Measurements from ENCODE around the gene SSBP3. TPM values are rescaled to one million over a fixed set of nuclear protein-coding genes. Genes with fewer than 3 reads are reported as not detected.

Gene SSBP3
- total RNA-seq, 1 experiment from 2014 or later: 115 TPM

DNA sequence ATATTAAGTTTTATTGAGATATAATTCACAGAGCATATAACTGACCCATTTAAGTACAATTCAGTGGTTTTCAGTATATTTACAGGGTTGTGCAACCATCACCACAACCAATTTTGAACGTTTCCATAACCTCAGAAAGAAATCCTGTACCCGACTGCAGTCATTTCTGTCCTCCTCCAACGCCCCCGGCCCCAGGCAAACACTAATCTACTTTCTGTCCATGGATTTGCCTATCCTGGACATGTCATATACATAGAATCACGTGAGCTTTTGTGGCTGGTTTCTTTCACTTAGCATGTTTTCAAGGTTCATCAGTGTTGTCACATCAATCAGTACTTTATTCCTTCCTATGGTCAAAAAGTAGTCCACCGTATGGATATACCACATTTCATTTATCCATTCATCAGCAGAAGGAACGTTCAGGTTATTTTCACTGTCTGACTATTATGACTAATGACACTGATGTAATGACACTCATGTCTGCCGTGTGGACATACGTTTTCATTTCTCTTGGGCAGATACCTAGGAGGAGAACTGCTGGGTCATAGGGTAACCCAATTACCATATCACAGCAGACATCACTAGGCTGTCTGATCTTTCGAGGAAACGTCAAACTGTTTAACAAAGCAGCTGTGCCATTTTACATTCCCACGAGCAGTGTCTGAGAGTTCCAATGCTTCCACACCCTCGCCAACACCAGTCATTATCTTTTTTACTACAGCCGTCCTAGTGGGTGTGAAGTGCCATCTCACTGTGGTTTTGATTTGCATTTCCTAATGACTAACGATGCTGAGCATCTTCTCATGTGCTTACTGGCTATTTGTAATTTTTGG lies 175.5 kb downstream of the SSBP3 start:
- H3K27ac Mint-ChIP-seq: no peak overlapping the region
- H3K4me3 Mint-ChIP-seq: no peak overlapping the region
- H3K36me3 Mint-ChIP-seq: peaks cover 32% of the 10 kb centered on the region
- ATAC-seq (no peak), DNase-seq (ENCODE audit: low spot score) (no peak)
- peaks cover 8% of the 10 kb centered on the region for H3K4me1 Mint-ChIP-seq
- CTCF ChIA-PET: interaction anchor here (0.8 kb wide), 1 partner anchor 49 kb away, joined by 3 read pairs; no protein-coding TSS in a partner anchor
- POLR2A ChIA-PET: no interaction called here
- no peaks in the 10 kb centered on the region for H3K27me3 Mint-ChIP-seq (ENCODE audit: low read depth)
- TF ChIP-seq, protein P1, sequence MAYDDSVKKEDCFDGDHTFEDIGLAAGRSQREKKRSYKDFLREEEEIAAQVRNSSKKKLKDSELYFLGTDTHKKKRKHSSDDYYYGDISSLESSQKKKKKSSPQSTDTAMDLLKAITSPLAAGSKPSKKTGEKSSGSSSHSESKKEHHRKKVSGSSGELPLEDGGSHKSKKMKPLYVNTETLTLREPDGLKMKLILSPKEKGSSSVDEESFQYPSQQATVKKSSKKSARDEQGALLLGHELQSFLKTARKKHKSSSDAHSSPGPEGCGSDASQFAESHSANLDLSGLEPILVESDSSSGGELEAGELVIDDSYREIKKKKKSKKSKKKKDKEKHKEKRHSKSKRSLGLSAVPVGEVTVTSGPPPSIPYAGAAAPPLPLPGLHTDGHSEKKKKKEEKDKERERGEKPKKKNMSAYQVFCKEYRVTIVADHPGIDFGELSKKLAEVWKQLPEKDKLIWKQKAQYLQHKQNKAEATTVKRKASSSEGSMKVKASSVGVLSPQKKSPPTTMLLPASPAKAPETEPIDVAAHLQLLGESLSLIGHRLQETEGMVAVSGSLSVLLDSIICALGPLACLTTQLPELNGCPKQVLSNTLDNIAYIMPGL (CRISPR knock-in tag; IDR thresholded peaks at IDR 0.05): no peak
- TF ChIP-seq, protein P2, sequence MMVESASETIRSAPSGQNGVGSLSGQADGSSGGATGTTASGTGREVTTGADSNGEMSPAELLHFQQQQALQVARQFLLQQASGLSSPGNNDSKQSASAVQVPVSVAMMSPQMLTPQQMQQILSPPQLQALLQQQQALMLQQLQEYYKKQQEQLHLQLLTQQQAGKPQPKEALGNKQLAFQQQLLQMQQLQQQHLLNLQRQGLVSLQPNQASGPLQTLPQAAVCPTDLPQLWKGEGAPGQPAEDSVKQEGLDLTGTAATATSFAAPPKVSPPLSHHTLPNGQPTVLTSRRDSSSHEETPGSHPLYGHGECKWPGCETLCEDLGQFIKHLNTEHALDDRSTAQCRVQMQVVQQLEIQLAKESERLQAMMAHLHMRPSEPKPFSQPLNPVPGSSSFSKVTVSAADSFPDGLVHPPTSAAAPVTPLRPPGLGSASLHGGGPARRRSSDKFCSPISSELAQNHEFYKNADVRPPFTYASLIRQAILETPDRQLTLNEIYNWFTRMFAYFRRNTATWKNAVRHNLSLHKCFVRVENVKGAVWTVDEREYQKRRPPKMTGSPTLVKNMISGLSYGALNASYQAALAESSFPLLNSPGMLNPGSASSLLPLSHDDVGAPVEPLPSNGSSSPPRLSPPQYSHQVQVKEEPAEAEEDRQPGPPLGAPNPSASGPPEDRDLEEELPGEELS (CRISPR knock-in tag; IDR thresholded peaks at IDR 0.05): no peak
- no peak for TF ChIP-seq SOX15 (CRISPR knock-in tag; IDR thresholded peaks at IDR 0.05)
- TF ChIP-seq TEAD4 (CRISPR knock-in tag; IDR thresholded peaks at IDR 0.05): no peak
- TF ChIP-seq, protein P3, sequence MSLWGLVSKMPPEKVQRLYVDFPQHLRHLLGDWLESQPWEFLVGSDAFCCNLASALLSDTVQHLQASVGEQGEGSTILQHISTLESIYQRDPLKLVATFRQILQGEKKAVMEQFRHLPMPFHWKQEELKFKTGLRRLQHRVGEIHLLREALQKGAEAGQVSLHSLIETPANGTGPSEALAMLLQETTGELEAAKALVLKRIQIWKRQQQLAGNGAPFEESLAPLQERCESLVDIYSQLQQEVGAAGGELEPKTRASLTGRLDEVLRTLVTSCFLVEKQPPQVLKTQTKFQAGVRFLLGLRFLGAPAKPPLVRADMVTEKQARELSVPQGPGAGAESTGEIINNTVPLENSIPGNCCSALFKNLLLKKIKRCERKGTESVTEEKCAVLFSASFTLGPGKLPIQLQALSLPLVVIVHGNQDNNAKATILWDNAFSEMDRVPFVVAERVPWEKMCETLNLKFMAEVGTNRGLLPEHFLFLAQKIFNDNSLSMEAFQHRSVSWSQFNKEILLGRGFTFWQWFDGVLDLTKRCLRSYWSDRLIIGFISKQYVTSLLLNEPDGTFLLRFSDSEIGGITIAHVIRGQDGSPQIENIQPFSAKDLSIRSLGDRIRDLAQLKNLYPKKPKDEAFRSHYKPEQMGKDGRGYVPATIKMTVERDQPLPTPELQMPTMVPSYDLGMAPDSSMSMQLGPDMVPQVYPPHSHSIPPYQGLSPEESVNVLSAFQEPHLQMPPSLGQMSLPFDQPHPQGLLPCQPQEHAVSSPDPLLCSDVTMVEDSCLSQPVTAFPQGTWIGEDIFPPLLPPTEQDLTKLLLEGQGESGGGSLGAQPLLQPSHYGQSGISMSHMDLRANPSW (CRISPR knock-in tag; conservative IDR thresholded peaks at IDR 0.05; ENCODE audit: low read depth): no peak
- TF ChIP-seq, protein P4, sequence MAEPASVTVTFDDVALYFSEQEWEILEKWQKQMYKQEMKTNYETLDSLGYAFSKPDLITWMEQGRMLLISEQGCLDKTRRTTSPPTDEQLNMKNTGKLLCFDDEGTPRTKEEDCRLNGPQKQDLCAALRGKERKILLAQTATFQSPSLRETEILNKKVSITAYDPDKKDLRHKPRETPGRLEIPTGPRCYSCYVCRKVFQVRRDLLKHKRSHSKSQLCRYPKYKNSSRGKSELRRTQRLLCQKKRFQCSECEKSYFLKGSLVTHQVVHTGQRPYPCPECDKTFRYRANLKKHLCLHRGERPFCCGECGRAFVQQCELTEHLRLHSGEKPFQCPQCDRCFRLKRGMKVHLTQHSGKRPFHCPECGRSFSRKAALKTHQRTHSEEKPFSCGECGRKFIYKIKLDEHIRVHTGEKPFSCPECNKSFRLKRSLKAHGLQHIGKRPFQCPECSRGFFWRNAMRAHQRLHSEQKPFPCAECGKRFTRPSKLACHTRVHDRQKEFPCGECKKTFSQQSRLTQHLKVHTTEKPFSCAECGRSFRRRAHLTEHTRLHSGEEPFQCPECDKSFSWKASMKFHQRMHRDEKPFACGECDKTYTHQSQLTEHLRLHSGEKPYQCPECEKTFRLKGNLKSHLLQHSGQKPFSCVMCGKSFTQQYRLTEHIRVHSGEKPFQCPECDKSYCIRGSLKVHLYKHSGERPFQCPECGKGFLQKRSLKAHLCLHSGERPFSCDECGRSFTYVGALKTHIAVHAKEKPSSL (CRISPR knock-in tag; conservative IDR thresholded peaks at IDR 0.05): no peak
- no peak for TF ChIP-seq ZNF671 (CRISPR knock-in tag; IDR thresholded peaks at IDR 0.05)
- no peak for TF ChIP-seq JAZF1 (CRISPR knock-in tag; IDR thresholded peaks at IDR 0.05)
- H3K9me3 Mint-ChIP-seq: peaks cover 4% of the 10 kb centered on the region; the same call in 1 of the 2 replicates

DNA sequence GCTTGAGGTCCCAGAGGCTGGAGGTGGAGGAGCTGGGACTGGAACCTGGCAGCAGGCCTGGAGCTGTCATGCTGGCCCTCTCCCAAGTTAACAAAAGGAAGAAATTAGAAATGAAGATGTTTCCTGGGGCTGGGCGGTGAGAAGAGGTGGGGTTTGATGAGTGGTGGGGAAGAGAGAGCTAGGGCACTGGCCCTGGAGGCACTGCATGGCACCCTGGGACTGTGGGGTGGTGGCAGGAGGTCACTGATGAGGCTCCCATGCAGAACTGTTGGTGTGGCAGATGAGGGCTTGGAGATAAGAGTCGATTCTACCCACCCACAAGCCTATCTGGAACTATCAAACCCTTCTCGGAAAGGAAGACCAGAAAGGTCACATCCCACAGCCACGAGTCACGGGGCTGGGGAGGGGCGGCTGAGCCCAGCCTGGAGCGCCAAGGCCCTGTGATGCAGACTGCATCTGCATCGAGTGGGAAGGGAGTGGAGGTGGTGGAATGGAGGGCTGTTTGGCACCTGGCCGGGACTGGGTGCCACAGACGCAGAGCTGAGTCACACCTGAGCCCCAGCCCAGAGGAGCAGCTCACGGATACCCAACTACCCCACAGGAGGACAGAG lies 176.8 kb downstream of the SSBP3 start:
- Mint-ChIP-seq H3K36me3 (peaks cover 30% of the 10 kb centered on the region), H3K9me3 (no peaks in the 10 kb centered on the region), H3K4me3 (no peak overlapping the region), H3K4me1 (peaks cover 16% of the 10 kb centered on the region), H3K27me3 (ENCODE audit: low read depth) (no peaks in the 10 kb centered on the region), H3K27ac (peak overlapping the region; percentile 22; the same call in 1 of the 2 replicates)
- ATAC-seq (no peak; the same call in 1 of the 2 replicates), DNase-seq (ENCODE audit: low spot score) (no peak)
- ChIA-PET POLR2A (interaction anchor here (1.2 kb wide), 1 partner anchor 81 kb away, joined by 3 read pairs; no protein-coding TSS in a partner anchor), CTCF (interaction anchor here (0.8 to 1.2 kb wide), 2 partner anchors 48 to 260 kb away, joined by 3 to 4 read pairs; no protein-coding TSS in a partner anchor)
- TF ChIP-seq, protein P5, sequence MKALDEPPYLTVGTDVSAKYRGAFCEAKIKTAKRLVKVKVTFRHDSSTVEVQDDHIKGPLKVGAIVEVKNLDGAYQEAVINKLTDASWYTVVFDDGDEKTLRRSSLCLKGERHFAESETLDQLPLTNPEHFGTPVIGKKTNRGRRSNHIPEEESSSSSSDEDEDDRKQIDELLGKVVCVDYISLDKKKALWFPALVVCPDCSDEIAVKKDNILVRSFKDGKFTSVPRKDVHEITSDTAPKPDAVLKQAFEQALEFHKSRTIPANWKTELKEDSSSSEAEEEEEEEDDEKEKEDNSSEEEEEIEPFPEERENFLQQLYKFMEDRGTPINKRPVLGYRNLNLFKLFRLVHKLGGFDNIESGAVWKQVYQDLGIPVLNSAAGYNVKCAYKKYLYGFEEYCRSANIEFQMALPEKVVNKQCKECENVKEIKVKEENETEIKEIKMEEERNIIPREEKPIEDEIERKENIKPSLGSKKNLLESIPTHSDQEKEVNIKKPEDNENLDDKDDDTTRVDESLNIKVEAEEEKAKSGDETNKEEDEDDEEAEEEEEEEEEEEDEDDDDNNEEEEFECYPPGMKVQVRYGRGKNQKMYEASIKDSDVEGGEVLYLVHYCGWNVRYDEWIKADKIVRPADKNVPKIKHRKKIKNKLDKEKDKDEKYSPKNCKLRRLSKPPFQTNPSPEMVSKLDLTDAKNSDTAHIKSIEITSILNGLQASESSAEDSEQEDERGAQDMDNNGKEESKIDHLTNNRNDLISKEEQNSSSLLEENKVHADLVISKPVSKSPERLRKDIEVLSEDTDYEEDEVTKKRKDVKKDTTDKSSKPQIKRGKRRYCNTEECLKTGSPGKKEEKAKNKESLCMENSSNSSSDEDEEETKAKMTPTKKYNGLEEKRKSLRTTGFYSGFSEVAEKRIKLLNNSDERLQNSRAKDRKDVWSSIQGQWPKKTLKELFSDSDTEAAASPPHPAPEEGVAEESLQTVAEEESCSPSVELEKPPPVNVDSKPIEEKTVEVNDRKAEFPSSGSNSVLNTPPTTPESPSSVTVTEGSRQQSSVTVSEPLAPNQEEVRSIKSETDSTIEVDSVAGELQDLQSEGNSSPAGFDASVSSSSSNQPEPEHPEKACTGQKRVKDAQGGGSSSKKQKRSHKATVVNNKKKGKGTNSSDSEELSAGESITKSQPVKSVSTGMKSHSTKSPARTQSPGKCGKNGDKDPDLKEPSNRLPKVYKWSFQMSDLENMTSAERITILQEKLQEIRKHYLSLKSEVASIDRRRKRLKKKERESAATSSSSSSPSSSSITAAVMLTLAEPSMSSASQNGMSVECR (CRISPR knock-in tag; IDR thresholded peaks at IDR 0.05; ENCODE audit: borderline replicate concordance): no peak
- TF ChIP-seq ZBTB21 (CRISPR knock-in tag; IDR thresholded peaks at IDR 0.05; ENCODE audit: borderline replicate concordance): no peak
- TF ChIP-seq, protein P6, sequence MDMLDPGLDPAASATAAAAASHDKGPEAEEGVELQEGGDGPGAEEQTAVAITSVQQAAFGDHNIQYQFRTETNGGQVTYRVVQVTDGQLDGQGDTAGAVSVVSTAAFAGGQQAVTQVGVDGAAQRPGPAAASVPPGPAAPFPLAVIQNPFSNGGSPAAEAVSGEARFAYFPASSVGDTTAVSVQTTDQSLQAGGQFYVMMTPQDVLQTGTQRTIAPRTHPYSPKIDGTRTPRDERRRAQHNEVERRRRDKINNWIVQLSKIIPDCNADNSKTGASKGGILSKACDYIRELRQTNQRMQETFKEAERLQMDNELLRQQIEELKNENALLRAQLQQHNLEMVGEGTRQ (CRISPR knock-in tag; IDR thresholded peaks at IDR 0.05): no peak
- TF ChIP-seq ESRRA (CRISPR knock-in tag; IDR thresholded peaks at IDR 0.05; ENCODE audit: borderline replicate concordance): no peak
- no peak for TF ChIP-seq ZNF396 (CRISPR knock-in tag; IDR thresholded peaks at IDR 0.05; ENCODE audit: borderline replicate concordance)
- TF ChIP-seq, protein P7, sequence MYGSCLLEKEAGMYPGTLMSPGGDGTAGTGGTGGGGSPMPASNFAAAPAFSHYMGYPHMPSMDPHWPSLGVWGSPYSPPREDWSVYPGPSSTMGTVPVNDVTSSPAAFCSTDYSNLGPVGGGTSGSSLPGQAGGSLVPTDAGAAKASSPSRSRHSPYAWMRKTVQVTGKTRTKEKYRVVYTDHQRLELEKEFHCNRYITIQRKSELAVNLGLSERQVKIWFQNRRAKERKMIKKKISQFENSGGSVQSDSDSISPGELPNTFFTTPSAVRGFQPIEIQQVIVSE (CRISPR knock-in tag; IDR thresholded peaks at IDR 0.05; ENCODE audit: borderline replicate concordance): no peak
- no peak for TF ChIP-seq HMGA2 (CRISPR knock-in tag; IDR thresholded peaks at IDR 0.05)
- TF ChIP-seq, protein P8, sequence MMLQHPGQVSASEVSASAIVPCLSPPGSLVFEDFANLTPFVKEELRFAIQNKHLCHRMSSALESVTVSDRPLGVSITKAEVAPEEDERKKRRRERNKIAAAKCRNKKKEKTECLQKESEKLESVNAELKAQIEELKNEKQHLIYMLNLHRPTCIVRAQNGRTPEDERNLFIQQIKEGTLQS (CRISPR knock-in tag; conservative IDR thresholded peaks at IDR 0.05): no peak

Measured in WTC11 (cell line).